Stomach (tissue), 9 donors: ENCODE measurements around the gene TBCD. TPM values are rescaled to one million over a fixed set of nuclear protein-coding genes. Genes with fewer than 3 reads are reported as not detected.

Source experiments
- DNase-seq, 2 donors: peaks; one replicate each; pipeline versions ENCODE4 v3.0.0 to v3.0.0-alpha.2; 2013 to 2019
- H3K27ac ChIP-seq, 5 donors: fragments of 200-600 bp in 4 of 5; sonication (generic) in 4 of 5; one replicate each; pipeline ENCODE4 v1.5.1; 2013 to 2019; ENCODE audit warnings: mild to moderate bottlenecking in 1 of 5, moderate library complexity in 1 of 5
- H3K27me3 ChIP-seq, 3 donors: fragments of 200-600 bp; sonication (generic); one replicate each; pipeline ENCODE4 v1.5.1; 2017 to 2019; ENCODE audit warnings: mixed run types in 1 of 3
- H3K36me3 ChIP-seq, 4 donors: fragments of 200-600 bp; sonication (generic); 1 replicate in 3 of 4; 2 replicates in 1 of 4; pipeline ENCODE4 v1.5.1; 2016 to 2019
- H3K4me1 ChIP-seq, 4 donors: fragments of 200-600 bp; sonication (generic); one replicate each; pipeline ENCODE4 v1.5.1; 2016 to 2019
- H3K4me3 ChIP-seq, 4 donors: fragments of 200-600 bp; sonication (generic) in 3 of 4; one replicate each; pipeline ENCODE4 v1.5.1; 2016 to 2019; ENCODE audit warnings: mild to moderate bottlenecking in 1 of 4
- H3K9me3 ChIP-seq, 4 donors: fragments of 200-600 bp; sonication (generic); one replicate each; pipeline ENCODE4 v1.5.1; 2016 to 2019
- CTCF ChIP-seq, 7 experiments: fragments of 450-650 bp in 4 of 7; fragments of 200-600 bp in 3 of 7; sonication (generic) in 3 of 7; IDR thresholded peaks; one replicate each; pipeline ENCODE4 v1.5.1; 2016 to 2019; ENCODE audit warnings: antibody characterized with exemption in 7 of 7, control low read depth in 2 of 7, mild to moderate bottlenecking in 1 of 7
- EP300 ChIP-seq: sonication (generic); formaldehyde crosslinking; IDR thresholded peaks from one replicate; pipeline ENCODE4 v1.6.1; 2017; ENCODE audit warnings: antibody characterized with exemption
- POLR2A ChIP-seq, 4 donors: fragments of 450-650 bp; IDR thresholded peaks; one replicate each; pipeline ENCODE4 v1.6.1; 2016; ENCODE audit warnings: antibody characterized with exemption in 4 of 4, control low read depth in 2 of 4, mild to moderate bottlenecking in 1 of 4, moderate library complexity in 1 of 4
- POLR2AphosphoS5 ChIP-seq, 3 donors: sonication (generic); formaldehyde crosslinking; IDR thresholded peaks; one replicate each; pipeline ENCODE4 v1.6.1; 2016; ENCODE audit warnings: antibody characterized with exemption in 3 of 3
- WGBS, 5 donors: extraction: QIAGEN DNeasy Blood & Tissue Kit in 3 of 5; methylation state at CpG; one replicate each; pipeline versions ENCODE4 v1.1.5 to v1.1.7; 2013 to 2018; 5-methylcytosine and 5-hydroxymethylcytosine counted together
- intact Hi-C: fragments of 100-400 bp; cut with DNase I; formaldehyde crosslinking; loops from one replicate; pipeline ENCODE4 v1.15.1; 2023; ENCODE audit warnings: low total_unique reads
- polyA plus RNA-seq, 3 donors: library from polyadenylated mRNA; stranded (reverse); fragments of 200-250 nt; gene quantifications; one replicate each; pipeline ENCODE4 v1.2.3, GENCODE V29; 2013
- total RNA-seq, 5 donors: library from RNA; depleted of rRNA; stranded (reverse); fragments of >200 nt; gene quantifications; one replicate each; pipeline versions ENCODE4 v1.1.0 to v1.2.3, GENCODE V29; 2014 to 2016
- donor health status: healthy with polysubstance abuse.
- donor health status: Bipolar disorder and iron deficiency.
- donor health status: healthy.

The TBCD gene
- total and polyA plus RNA-seq, 8 donors, result 51.2 to 155 (median 101) TPM

GRCh38 chr17:82718986-82719685 is 32.7 kb upstream of the TBCD start:
- Histone ChIP-seq H3K9me3 (no peaks in the 10 kb centered on the region), H3K27ac (no peak overlapping the region), H3K27me3 (no peaks in the 10 kb centered on the region), H3K4me3 (no peak overlapping the region), H3K4me1 (peaks cover 17 to 29% (median 25%) of the 10 kb centered on the region in 4 donors), H3K36me3 (peaks cover 15 to 58% (median 57%) of the 10 kb centered on the region in 4 donors)
- DNase-seq, result no peak
- intact Hi-C loops, result no loop called here
- 94 to 97% (median 94%) methylated on average over 11 to 18 of the region's 18 CpGs for WGBS, 5 donors
- no peak for TF ChIP-seq POLR2A (IDR thresholded peaks at IDR 0.05)
- no peak for TF ChIP-seq POLR2AphosphoS5 (IDR thresholded peaks at IDR 0.05)
- TF ChIP-seq EP300, result no peak
- no peak for TF ChIP-seq CTCF (IDR thresholded peaks at IDR 0.05)

GRCh38 chr17:82720204-82720603 is 31.7 kb upstream of the TBCD start:
- H3K4me3 ChIP-seq, result no peak overlapping the region
- H3K27me3 ChIP-seq, result no peaks in the 10 kb centered on the region
- intact Hi-C loops, result no loop called here
- no peak for DNase-seq
- peaks cover 15 to 67% (median 64%) of the 10 kb centered on the region in 4 donors for H3K36me3 ChIP-seq
- peaks cover 17 to 29% (median 25%) of the 10 kb centered on the region in 4 donors for H3K4me1 ChIP-seq
- 90 to 96% (median 95%) methylated on average over 13 to 19 of the region's 19 CpGs for WGBS, 5 donors
- H3K27ac ChIP-seq, result no peak overlapping the region
- H3K9me3 ChIP-seq, result no peaks in the 10 kb centered on the region
- TF ChIP-seq POLR2AphosphoS5 (IDR thresholded peaks at IDR 0.05), result no peak
- no peak for TF ChIP-seq POLR2A (IDR thresholded peaks at IDR 0.05)
- TF ChIP-seq EP300, result no peak
- TF ChIP-seq CTCF (IDR thresholded peaks at IDR 0.05), result no peak

- no peaks in the 10 kb centered on the region for H3K9me3 ChIP-seq
- TF ChIP-seq POLR2A (IDR thresholded peaks at IDR 0.05) (no peak), EP300 (no peak), CTCF (IDR thresholded peaks at IDR 0.05) (no peak)
- H3K36me3 ChIP-seq, result peaks cover 24 to 89% (median 85%) of the 10 kb centered on the region in 4 donors
- no peak overlapping the region for H3K4me3 ChIP-seq
- 87 to 91% (median 88%) methylated on average over 14 to 19 of the region's 19 CpGs for WGBS, 5 donors
- no peak overlapping the region for H3K27ac ChIP-seq
- no peaks in the 10 kb centered on the region for H3K27me3 ChIP-seq
- intact Hi-C loops, result no loop called here
- peaks cover 7 to 15% (median 11%) of the 10 kb centered on the region in 4 donors for H3K4me1 ChIP-seq
- DNase-seq, result no peak
These were observed 29.4 kb upstream of the TBCD start for GRCh38 chr17:82722341-82723013.

- Histone ChIP-seq H3K4me1 (peaks cover 0 to 7% (median 3%) of the 10 kb centered on the region in 4 donors), H3K36me3 (peaks cover 24 to 97% (median 93%) of the 10 kb centered on the region in 4 donors), H3K9me3 (no peaks in the 10 kb centered on the region), H3K27me3 (no peaks in the 10 kb centered on the region), H3K27ac (no peak overlapping the region), H3K4me3 (no peak overlapping the region)
- 89 to 96% (median 92%) methylated on average over 22 to 26 of the region's 26 CpGs for WGBS, 5 donors
- no peak for TF ChIP-seq EP300
- TF ChIP-seq POLR2A (IDR thresholded peaks at IDR 0.05), result no peak
- TF ChIP-seq CTCF (IDR thresholded peaks at IDR 0.05), result no peak
- no peak for TF ChIP-seq POLR2AphosphoS5 (IDR thresholded peaks at IDR 0.05)
- DNase-seq, result no peak
- intact Hi-C loops, result no loop called here
These were observed 28.6 kb upstream of the TBCD start for GRCh38 chr17:82723169-82723807.
